ENCODE results near the gene TSHZ3. TPM values are rescaled to one million over a fixed set of nuclear protein-coding genes. Genes with fewer than 3 reads are reported as not detected.

The TSHZ3 gene
- polyA plus RNA-seq, 1 donor from 2014 or later = 2.4 TPM

DNA sequence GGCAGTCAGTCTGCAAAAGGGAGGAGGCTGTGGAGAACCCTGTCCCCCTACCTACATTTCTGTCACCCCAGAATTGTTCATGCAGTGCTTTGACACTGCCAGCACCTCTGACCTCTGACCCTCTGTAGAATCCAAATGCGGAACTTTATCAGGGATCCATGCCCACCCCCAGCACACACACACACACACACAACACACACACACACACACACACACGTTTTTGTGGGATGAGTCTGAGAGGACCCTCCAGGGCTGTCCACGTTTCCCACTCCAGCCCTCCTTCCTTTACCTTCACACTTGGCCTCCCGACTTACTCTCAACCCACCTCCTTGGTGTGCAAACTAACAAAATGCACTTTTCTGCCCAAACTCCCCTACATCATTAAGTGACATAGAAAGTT is 42.3 kb upstream of the TSHZ3 start:
- Histone ChIP-seq H3F3A (ENCODE audit: insufficient read depth, low read length, poor library complexity, severe bottlenecking) (no peaks in the 10 kb centered on the region), H2AFZ (ENCODE audit: low read depth, low read length) (no peak overlapping the region), H3K4me3 (ENCODE audit: low read length) (no peak overlapping the region), H3K9ac (ENCODE audit: low read length) (no peak overlapping the region), H3K9me3 (ENCODE audit: low read length) (no peaks in the 10 kb centered on the region), H3K36me3 (ENCODE audit: insufficient read depth, low read length) (no peaks in the 10 kb centered on the region), H4K20me1 (ENCODE audit: insufficient read depth) (no peaks in the 10 kb centered on the region), H3K27ac (ENCODE audit: low read length) (no peak overlapping the region), H3K4me2 (ENCODE audit: low read length) (no peak overlapping the region), H3K27me3 (ENCODE audit: insufficient read depth, low read depth, low read length) (no peaks in the 10 kb centered on the region), H3K79me2 (replicated peaks; ENCODE audit: insufficient read depth, low read length) (no peaks in the 10 kb centered on the region), H3K9me2 (ENCODE audit: insufficient read depth, low read length) (no peaks in the 10 kb centered on the region)
- TF ChIP-seq, protein P1, sequence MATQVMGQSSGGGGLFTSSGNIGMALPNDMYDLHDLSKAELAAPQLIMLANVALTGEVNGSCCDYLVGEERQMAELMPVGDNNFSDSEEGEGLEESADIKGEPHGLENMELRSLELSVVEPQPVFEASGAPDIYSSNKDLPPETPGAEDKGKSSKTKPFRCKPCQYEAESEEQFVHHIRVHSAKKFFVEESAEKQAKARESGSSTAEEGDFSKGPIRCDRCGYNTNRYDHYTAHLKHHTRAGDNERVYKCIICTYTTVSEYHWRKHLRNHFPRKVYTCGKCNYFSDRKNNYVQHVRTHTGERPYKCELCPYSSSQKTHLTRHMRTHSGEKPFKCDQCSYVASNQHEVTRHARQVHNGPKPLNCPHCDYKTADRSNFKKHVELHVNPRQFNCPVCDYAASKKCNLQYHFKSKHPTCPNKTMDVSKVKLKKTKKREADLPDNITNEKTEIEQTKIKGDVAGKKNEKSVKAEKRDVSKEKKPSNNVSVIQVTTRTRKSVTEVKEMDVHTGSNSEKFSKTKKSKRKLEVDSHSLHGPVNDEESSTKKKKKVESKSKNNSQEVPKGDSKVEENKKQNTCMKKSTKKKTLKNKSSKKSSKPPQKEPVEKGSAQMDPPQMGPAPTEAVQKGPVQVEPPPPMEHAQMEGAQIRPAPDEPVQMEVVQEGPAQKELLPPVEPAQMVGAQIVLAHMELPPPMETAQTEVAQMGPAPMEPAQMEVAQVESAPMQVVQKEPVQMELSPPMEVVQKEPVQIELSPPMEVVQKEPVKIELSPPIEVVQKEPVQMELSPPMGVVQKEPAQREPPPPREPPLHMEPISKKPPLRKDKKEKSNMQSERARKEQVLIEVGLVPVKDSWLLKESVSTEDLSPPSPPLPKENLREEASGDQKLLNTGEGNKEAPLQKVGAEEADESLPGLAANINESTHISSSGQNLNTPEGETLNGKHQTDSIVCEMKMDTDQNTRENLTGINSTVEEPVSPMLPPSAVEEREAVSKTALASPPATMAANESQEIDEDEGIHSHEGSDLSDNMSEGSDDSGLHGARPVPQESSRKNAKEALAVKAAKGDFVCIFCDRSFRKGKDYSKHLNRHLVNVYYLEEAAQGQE (IDR thresholded peaks at IDR 0.05; ENCODE audit: borderline replicate concordance) = no peak
- TF ChIP-seq EZH2 (IDR thresholded peaks at IDR 0.05; ENCODE audit: borderline replicate concordance, insufficient read depth, low read length, poor library complexity, severe bottlenecking) (no peak), TAF1 (IDR thresholded peaks at IDR 0.05; ENCODE audit: low read depth) (no peak)

DNA sequence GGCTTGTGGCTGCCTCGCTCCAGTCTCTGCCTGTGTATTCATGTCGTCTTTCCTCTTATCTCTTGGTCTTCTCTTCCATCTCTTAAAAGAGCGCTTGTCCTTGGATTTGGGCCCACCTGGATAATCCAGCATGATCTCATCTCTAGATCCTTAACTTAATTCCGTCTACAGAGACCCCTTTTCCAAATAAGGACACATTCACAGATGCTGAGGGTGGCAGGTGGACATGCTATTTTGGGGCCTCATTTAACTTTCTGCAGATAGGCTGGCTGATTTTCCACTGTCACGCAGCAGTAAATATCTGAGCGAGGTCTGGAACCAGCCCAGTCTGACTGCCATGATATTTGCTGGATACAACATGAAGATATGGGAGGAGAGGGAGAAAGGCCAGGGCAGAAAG is 41.5 kb upstream of the TSHZ3 start:
- H3K9me2 ChIP-seq (ENCODE audit: insufficient read depth, low read length) = no peaks in the 10 kb centered on the region
- no peak overlapping the region for H3K9ac ChIP-seq (ENCODE audit: low read length)
- H3F3A ChIP-seq (ENCODE audit: insufficient read depth, low read length, poor library complexity, severe bottlenecking) = no peaks in the 10 kb centered on the region
- H3K4me3 ChIP-seq (ENCODE audit: low read length) = no peak overlapping the region
- H3K36me3 ChIP-seq (ENCODE audit: insufficient read depth, low read length) = no peaks in the 10 kb centered on the region
- H3K79me2 ChIP-seq (replicated peaks; ENCODE audit: insufficient read depth, low read length) = no peaks in the 10 kb centered on the region
- H3K9me3 ChIP-seq (ENCODE audit: low read length) = no peaks in the 10 kb centered on the region
- TF ChIP-seq EP300 (conservative IDR thresholded peaks at IDR 0.05; ENCODE audit: poor library complexity, severe bottlenecking) (no peak), POLR2AphosphoS5 (IDR thresholded peaks at IDR 0.05) (no peak), SMC3 (conservative IDR thresholded peaks at IDR 0.05; ENCODE audit: poor library complexity) (no peak), TAF1 (IDR thresholded peaks at IDR 0.05; ENCODE audit: low read depth) (no peak), RAD21 (conservative IDR thresholded peaks at IDR 0.05) (no peak), EZH2 (IDR thresholded peaks at IDR 0.05; ENCODE audit: borderline replicate concordance, insufficient read depth, low read length, poor library complexity, severe bottlenecking) (no peak), MXI1 (conservative IDR thresholded peaks at IDR 0.05; ENCODE audit: poor library complexity, severe bottlenecking) (no peak)
- TF ChIP-seq, protein P1 (IDR thresholded peaks at IDR 0.05; ENCODE audit: borderline replicate concordance) = no peak
- TF ChIP-seq, protein P2, sequence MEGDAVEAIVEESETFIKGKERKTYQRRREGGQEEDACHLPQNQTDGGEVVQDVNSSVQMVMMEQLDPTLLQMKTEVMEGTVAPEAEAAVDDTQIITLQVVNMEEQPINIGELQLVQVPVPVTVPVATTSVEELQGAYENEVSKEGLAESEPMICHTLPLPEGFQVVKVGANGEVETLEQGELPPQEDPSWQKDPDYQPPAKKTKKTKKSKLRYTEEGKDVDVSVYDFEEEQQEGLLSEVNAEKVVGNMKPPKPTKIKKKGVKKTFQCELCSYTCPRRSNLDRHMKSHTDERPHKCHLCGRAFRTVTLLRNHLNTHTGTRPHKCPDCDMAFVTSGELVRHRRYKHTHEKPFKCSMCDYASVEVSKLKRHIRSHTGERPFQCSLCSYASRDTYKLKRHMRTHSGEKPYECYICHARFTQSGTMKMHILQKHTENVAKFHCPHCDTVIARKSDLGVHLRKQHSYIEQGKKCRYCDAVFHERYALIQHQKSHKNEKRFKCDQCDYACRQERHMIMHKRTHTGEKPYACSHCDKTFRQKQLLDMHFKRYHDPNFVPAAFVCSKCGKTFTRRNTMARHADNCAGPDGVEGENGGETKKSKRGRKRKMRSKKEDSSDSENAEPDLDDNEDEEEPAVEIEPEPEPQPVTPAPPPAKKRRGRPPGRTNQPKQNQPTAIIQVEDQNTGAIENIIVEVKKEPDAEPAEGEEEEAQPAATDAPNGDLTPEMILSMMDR (IDR thresholded peaks at IDR 0.05; ENCODE audit: poor library complexity, severe bottlenecking) = no peak
- H4K20me1 ChIP-seq (ENCODE audit: insufficient read depth) = no peaks in the 10 kb centered on the region
- H3K27ac ChIP-seq (ENCODE audit: low read length) = no peak overlapping the region
- H3K27me3 ChIP-seq (ENCODE audit: insufficient read depth, low read depth, low read length) = no peaks in the 10 kb centered on the region
- no peak overlapping the region for H2AFZ ChIP-seq (ENCODE audit: low read depth, low read length)
- no peak overlapping the region for H3K4me2 ChIP-seq (ENCODE audit: low read length)
